Thoracic aorta (tissue), 2 donors: ENCODE data around the gene ZEB2. TPM values are rescaled to one million over a fixed set of nuclear protein-coding genes. Genes with fewer than 3 reads are reported as not detected.

Source experiments
- ATAC-seq: fragments of 150-250 bp; one replicate; pipeline ENCODE4 v1.8.0; 2017; ENCODE audit warnings: low read depth; ENCODE audit not compliant: insufficient number of reproducible peaks, low FRiP score
- DNase-seq: peaks from one replicate; pipeline ENCODE4 v3.0.0-alpha.2; 2020; ENCODE audit warnings: low spot score
- H3K27ac ChIP-seq, 2 donors: fragments of 200-600 bp; sonication (generic); 1 replicate in 1 of 2; 2 replicates in 1 of 2; pipeline ENCODE4 v1.5.1; 2016; ENCODE audit warnings: mild to moderate bottlenecking in 2 of 2, moderate library complexity in 2 of 2
- H3K27me3 ChIP-seq: fragments of 200-600 bp; sonication (generic); replicated peaks from 2 replicates; pipeline ENCODE4 v1.6.0; 2016; ENCODE audit warnings: mild to moderate bottlenecking; ENCODE audit not compliant: insufficient read depth
- H3K36me3 ChIP-seq: fragments of 200-600 bp; sonication (generic); one replicate; pipeline ENCODE4 v1.5.1; 2016
- H3K4me1 ChIP-seq, 2 donors: fragments of 200-600 bp; sonication (generic); 1 replicate in 1 of 2; 2 replicates in 1 of 2; pipeline versions ENCODE4 v1.5.1 to v1.6.0; 2016; ENCODE audit warnings: low read depth in 2 of 2, mild to moderate bottlenecking in 1 of 2; ENCODE audit not compliant: control insufficient read depth in 1 of 2
- H3K4me3 ChIP-seq: fragments of 200-600 bp; sonication (generic); 2 replicates; pipeline ENCODE4 v1.5.1; 2016; ENCODE audit warnings: mild to moderate bottlenecking
- H3K9me3 ChIP-seq: fragments of 200-600 bp; sonication (generic); 2 replicates; pipeline ENCODE4 v1.5.1; 2016
- CTCF ChIP-seq: fragments of 200-600 bp; sonication (generic); IDR thresholded peaks from one replicate; pipeline ENCODE4 v1.5.1; 2019; ENCODE audit warnings: antibody characterized with exemption
- total RNA-seq, 2 donors: library from RNA; depleted of rRNA; stranded (reverse); fragments of >200 nt; gene quantifications; one replicate each; pipeline versions ENCODE4 v1.1.0 to v1.2.3, GENCODE V29; 2016

ZEB2 gene
- total RNA-seq, 2 donors from 2014 or later: 122 to 190 TPM

- TF ChIP-seq CTCF: no peak
- Histone ChIP-seq H3K9me3 (no peaks in the 10 kb centered on the region), H3K36me3 (no peaks in the 10 kb centered on the region), H3K27ac (peak overlapping the region; percentile 28 to 41), H3K27me3 (no peaks in the 10 kb centered on the region), H3K4me3 (no peak overlapping the region), H3K4me1 (peaks cover 45 to 74% of the 10 kb centered on the region in 2 donors)
- DNase-seq (no peak), ATAC-seq (no peak)
Measured at GRCh38 chr2:144481109-144481508, 38.8 kb downstream of the ZEB2 start.

- peaks cover 45 to 72% of the 10 kb centered on the region in 2 donors for H3K4me1 ChIP-seq
- no peaks in the 10 kb centered on the region for H3K36me3 ChIP-seq
- no peak overlapping the region for H3K4me3 ChIP-seq
- DNase-seq: no peak
- TF ChIP-seq CTCF: no peak
- no peaks in the 10 kb centered on the region for H3K27me3 ChIP-seq
- H3K27ac ChIP-seq: peak overlapping the region in 1 of 2 donors; percentile 41
- H3K9me3 ChIP-seq: no peaks in the 10 kb centered on the region
- ATAC-seq: no peak
Measured at GRCh38 chr2:144480285-144480684, 39.6 kb downstream of the ZEB2 start.

- Histone ChIP-seq H3K27ac (no peak overlapping the region), H3K36me3 (no peaks in the 10 kb centered on the region), H3K4me3 (no peak overlapping the region), H3K27me3 (no peaks in the 10 kb centered on the region), H3K4me1 (peaks cover 40 to 70% of the 10 kb centered on the region in 2 donors), H3K9me3 (no peaks in the 10 kb centered on the region)
- DNase-seq: no peak
- no peak for ATAC-seq
- TF ChIP-seq CTCF: no peak
Measured at GRCh38 chr2:144479659-144480058, 40.3 kb downstream of the ZEB2 start.

GRCh38 chr2:144479138-144479537 is 40.8 kb downstream of the ZEB2 start:
- Histone ChIP-seq H3K4me3 (peak overlapping the region; percentile 15), H3K4me1 (peaks cover 35 to 70% of the 10 kb centered on the region in 2 donors), H3K27me3 (no peaks in the 10 kb centered on the region), H3K36me3 (no peaks in the 10 kb centered on the region), H3K9me3 (no peaks in the 10 kb centered on the region), H3K27ac (peak overlapping the region in 1 of 2 donors; percentile 36)
- no peak for DNase-seq
- no peak for TF ChIP-seq CTCF
- ATAC-seq: no peak

- DNase-seq (no peak), ATAC-seq (no peak)
- Histone ChIP-seq H3K27me3 (no peaks in the 10 kb centered on the region), H3K4me3 (peak overlapping the region; percentile 37), H3K4me1 (peaks cover 35 to 73% of the 10 kb centered on the region in 2 donors), H3K9me3 (no peaks in the 10 kb centered on the region), H3K36me3 (no peaks in the 10 kb centered on the region), H3K27ac (no peak overlapping the region)
- no peak for TF ChIP-seq CTCF
Measured at GRCh38 chr2:144477957-144478311, 42.0 kb downstream of the ZEB2 start.
